ENCODE results near the gene DDC.

DDC gene

DNA sequence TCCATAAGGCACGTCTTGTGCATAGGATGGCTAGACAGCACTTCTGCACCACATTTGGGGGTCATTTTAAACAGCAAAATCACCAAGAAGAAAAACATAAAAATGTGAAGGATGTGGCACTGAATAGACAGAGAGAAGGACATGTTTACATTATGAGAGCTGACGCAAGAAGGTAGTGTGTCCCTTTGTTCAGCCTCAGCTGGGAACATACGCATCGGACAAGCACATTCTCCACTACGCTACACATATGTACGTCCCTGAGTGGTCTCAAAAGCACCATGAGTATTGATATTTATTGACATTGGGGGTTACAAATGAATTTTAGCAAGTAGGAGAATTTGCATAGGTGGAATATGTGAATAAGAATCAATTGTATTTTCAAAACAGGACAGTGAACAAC is 20.2 kb downstream of the DDC start:
- no peak for DNase-seq (ENCODE audit: extremely low spot score)
- CTCF ChIA-PET: interaction anchor here (1.0 kb wide), 1 partner anchor 10 kb away, joined by 3 read pairs; no protein-coding TSS in a partner anchor
- TF ChIP-seq, protein P1, sequence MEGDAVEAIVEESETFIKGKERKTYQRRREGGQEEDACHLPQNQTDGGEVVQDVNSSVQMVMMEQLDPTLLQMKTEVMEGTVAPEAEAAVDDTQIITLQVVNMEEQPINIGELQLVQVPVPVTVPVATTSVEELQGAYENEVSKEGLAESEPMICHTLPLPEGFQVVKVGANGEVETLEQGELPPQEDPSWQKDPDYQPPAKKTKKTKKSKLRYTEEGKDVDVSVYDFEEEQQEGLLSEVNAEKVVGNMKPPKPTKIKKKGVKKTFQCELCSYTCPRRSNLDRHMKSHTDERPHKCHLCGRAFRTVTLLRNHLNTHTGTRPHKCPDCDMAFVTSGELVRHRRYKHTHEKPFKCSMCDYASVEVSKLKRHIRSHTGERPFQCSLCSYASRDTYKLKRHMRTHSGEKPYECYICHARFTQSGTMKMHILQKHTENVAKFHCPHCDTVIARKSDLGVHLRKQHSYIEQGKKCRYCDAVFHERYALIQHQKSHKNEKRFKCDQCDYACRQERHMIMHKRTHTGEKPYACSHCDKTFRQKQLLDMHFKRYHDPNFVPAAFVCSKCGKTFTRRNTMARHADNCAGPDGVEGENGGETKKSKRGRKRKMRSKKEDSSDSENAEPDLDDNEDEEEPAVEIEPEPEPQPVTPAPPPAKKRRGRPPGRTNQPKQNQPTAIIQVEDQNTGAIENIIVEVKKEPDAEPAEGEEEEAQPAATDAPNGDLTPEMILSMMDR (IDR thresholded peaks at IDR 0.05; ENCODE audit: control extremely low read depth, extremely low read depth, low read depth, missing control alignments): no peak
- POLR2A ChIA-PET: no interaction called here

GRCh38 chr7:50543776-50544442 is 21.3 kb downstream of the DDC start:
- CTCF ChIA-PET: no interaction called here
- POLR2A ChIA-PET: no interaction called here
- no peak for DNase-seq (ENCODE audit: extremely low spot score)
- TF ChIP-seq, protein P1 (IDR thresholded peaks at IDR 0.05; ENCODE audit: control extremely low read depth, extremely low read depth, low read depth, missing control alignments): no peak

GRCh38 chr7:50542132-50542531 is 23.1 kb downstream of the DDC start:
- DNase-seq (ENCODE audit: extremely low spot score): no peak
- ChIA-PET CTCF (interaction anchor here (1.9 kb wide), 1 partner anchor 14 kb away, joined by 4 read pairs; no protein-coding TSS in a partner anchor), POLR2A (no interaction called here)
- TF ChIP-seq, protein P1 (IDR thresholded peaks at IDR 0.05; ENCODE audit: control extremely low read depth, extremely low read depth, low read depth, missing control alignments): no peak

DNA sequence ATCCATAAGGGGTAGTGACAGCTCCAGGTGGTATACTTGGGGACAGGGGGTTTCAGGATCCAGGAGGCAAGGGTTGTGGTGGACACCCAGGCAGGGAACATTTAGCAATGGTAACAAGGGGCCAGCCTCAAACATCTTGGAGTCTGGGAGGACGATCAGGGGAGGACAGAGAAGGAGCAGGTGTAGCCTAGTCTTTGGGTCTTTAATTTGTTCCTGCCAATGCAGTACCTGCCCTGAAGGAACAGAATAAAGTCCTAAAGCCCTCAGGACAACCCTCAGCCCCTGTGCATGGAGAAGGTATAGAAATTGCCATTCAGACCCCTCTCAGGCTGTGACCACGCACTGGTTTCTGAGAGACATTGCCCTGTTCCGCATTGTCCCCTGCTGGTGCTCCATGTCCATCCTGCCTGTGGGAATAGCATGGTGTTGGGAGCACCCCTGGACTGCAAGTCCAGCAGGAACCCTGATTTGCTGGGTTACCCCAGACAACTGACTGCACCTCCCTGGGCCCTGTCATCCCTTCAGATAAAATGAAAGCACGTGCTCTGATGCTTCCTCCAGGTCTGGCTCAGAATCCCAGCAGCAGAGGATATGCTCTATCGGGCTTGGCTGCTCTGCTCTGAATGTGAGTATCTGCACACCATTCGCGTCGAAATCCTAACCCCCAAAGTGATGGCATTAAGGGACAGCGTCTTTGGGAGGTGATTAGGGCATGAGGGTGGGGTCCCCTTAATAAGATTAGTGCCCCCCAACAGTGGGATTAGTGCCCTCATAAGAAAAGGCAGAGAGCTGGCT is 24.2 kb downstream of the DDC start:
- CTCF ChIA-PET: interaction anchor here (1.9 kb wide), 1 partner anchor 15 kb away, joined by 4 read pairs; no protein-coding TSS in a partner anchor
- TF ChIP-seq, protein P1 (IDR thresholded peaks at IDR 0.05; ENCODE audit: control extremely low read depth, extremely low read depth, low read depth, missing control alignments): no peak
- DNase-seq (ENCODE audit: extremely low spot score): no peak
- POLR2A ChIA-PET: no interaction called here

GRCh38 chr7:50539725-50540124 is 25.5 kb downstream of the DDC start:
- ChIA-PET CTCF (interaction anchor here (0.7 kb wide), 1 partner anchor 72 kb away, joined by 3 read pairs; no protein-coding TSS in a partner anchor), POLR2A (no interaction called here)
- TF ChIP-seq, protein P1 (IDR thresholded peaks at IDR 0.05; ENCODE audit: control extremely low read depth, extremely low read depth, low read depth, missing control alignments): no peak
- no peak for DNase-seq (ENCODE audit: extremely low spot score)

DNA sequence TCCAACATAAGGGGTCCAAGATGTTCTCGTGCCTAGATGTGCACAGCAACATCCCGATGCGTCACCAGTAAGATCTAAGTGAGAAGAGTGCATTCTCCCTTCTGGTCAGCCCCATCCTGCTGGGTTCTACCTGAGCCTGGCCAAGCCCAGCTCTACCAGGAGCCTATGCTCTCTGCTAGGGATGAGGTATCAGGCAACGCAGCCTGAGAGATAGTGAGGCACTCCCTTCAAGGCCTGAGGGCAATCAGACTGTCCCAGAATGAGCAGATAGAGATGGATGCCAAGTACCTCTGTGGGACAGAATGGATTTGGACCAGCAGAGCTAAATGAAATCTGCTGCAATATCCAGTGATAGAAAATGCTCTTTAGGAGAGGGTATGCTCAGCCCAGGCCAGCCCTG is 26.7 kb downstream of the DDC start:
- TF ChIP-seq, protein P1 (IDR thresholded peaks at IDR 0.05; ENCODE audit: control extremely low read depth, extremely low read depth, low read depth, missing control alignments): no peak
- ChIA-PET POLR2A (no interaction called here), CTCF (no interaction called here)
- no peak for DNase-seq (ENCODE audit: extremely low spot score)
